Activated gamma-delta T cell treated with anti-CD3 and anti-CD28 coated beads, Interleukin-2, amount 50 U/mL, for 16 hours (primary cell): ENCODE results near the gene IFI27L1.
A peak's percentile ranks its signal among the peaks of the same experiment; 100 is the strongest.

ENCODE experiments used
- DNase-seq: peaks from one replicate; pipeline ENCODE4 v3.0.0-alpha.2; 2020; ENCODE audit warnings: low read depth

Gene IFI27L1, protein sequence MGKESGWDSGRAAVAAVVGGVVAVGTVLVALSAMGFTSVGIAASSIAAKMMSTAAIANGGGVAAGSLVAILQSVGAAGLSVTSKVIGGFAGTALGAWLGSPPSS

DNA sequence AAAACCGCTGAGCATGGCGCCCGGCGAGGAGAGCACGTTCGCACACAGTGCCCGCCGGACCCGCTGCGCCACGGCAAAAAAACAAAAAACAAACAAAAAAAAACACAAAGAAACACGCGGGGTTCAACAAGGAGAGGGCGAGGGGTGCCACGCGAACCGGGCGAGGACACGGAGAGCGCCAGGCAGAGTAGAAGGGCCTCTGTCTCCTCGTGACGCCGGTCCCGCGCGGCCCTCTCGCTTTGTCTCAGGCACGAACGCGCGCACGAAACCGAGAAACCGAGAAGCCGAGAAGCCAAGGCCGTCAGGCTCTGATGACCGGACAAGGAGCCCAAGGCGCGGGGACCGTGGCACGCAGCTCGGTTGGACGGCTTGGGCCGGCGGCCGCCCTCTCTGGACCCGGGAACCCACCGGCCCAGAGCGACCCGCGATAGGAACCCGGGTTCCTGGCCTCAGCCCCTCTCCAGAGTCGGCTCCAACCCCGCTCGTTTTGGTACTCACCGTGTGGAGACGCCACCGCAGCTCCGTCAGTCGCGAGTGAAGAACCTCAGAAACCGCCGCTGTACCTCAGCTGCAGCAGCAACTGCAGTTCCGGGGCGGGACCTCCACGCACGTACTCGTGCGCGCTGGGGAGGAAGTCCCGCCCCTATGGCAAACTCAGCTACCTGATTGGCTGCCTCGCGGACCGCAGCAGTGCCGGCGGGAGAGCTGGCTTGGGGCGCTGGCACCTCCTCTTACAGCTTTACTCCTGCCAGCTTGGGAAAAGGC lies at the start of gene IFI27L1, which contains the start of gene DDX24:
IFI27L1 (plus strand) TSS at position 690 of the 765 bp plus-strand sequence. CDS start 15,628 bp downstream, outside the sequence.
DDX24 (minus strand) TSS at position 582 of the 765 bp plus-strand sequence. CDS start 1,460 bp downstream, outside the sequence.
- DNase-seq = peak; percentile 92

DNA sequence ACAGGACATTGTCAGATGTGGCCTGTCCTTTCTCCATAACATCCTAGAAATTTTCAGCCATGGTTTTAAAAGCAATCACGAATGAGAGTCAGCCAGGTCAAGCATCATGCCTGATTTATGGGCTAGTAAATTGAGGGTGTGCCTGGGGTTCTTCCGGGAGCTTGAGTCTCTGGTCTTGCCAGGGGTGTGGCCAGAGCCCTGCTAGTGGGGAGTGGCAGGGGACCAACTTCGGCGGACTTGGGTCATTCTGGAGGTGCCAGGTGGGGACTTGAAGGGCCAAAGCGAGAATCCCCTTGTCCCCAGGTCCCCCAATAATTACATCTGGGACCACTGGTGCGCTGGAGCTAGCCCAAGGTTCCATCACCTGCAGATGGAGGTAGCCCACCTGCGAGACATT lies 49.2 kb upstream of the IFI27L1 start:
- DNase-seq = no peak

DNA sequence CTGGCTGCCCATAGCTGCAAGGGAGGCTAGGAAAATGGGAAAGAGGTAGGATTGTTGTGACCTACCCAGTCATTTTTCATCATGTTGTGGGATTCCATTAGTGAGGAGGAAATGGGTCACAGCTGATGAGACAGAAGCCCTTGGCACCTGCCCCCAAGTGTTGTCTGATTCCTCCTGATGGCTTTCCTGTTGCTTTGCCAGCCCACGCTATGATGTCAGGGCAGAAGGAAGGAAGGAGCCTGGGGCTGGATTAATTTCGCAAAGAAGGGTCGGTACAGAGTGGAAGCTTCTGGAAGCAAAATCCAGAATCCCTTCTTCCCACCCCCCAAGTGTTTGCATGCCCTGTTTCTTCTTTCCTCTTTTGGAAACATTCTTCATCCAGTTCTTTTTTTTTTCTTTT lies 46.2 kb upstream of the IFI27L1 start:
- DNase-seq = no peak

DNA sequence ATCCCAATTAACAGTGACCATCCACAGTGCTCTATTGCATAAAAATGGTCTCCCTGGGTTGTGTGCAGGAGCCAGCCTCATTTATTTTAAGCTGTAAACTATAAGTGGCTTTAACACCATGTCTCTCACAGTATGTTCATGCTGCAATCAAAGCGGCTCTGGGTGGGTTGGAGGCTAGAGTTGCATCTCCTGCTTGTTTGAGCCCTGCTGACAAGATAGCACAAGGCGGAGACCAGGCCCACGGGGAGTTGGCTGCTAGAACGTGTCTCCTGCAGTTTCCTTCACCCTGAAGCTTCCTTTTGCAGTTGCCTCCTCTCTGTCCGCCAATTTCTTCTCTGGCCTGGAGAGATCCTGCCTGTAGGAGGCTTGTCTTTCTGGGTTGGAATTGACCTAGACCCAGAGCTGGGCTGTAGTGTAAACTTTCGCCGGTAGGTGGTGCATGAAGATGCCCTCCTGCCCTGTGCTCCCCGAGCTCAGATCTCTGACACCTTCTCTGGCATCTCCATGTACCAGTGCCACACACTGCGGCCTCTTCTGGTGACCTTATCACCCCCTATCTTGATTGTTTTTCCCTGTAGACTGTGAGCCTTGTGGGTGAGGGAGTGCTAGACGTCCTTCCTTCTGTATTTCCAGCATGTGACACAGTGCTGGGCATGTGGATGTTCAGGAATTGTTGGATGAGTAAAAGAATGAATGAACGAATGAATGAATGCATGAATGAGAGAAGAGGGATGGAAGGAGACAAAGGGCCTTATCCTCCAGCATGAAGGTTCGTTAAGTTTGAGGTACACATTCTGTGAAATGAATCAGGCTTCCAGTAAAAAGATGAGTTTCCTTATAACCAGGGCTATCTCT lies 44.6 kb upstream of the IFI27L1 start:
- DNase-seq = peak; percentile 64

DNA sequence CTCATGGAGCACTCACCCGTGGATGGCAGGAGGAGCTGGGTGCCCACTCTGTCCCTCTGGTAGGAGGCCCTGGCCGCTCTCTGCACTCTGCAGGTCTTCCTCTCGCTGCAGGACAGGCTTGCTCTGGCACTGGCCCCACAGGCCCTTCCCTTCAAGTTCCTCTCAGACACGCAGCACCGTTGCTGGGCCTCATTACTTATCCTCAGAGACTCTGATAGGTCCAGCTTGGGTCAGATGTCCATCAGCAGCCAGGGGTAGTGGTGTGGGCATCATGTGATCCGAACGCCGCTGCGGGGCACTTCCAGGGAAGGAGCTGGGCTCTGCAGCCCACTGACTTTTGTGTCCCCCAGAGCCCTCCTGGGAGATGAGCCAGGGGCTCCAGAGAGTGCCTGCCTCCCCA lies 43.2 kb upstream of the IFI27L1 start:
- DNase-seq = no peak

DNA sequence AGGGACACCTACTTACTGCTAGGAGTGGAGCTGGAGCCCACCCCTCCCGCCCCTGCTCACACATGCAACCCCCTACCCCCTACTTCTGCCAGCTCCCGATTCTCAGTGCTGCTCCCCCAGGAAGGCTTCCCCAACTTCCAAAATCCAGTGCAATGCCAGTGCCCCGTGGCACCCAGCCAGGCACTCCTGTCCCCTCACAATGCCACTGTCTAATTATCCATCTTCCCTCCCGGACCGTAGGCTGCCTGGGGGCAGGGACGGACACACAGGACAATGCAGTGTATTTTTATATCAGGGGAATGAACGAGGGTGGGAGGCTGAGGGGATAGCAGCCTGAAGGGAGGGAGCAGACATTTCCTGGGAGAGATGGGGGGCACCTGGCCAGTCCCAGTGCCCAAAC lies 42.6 kb upstream of the IFI27L1 start:
- DNase-seq = no peak

DNA sequence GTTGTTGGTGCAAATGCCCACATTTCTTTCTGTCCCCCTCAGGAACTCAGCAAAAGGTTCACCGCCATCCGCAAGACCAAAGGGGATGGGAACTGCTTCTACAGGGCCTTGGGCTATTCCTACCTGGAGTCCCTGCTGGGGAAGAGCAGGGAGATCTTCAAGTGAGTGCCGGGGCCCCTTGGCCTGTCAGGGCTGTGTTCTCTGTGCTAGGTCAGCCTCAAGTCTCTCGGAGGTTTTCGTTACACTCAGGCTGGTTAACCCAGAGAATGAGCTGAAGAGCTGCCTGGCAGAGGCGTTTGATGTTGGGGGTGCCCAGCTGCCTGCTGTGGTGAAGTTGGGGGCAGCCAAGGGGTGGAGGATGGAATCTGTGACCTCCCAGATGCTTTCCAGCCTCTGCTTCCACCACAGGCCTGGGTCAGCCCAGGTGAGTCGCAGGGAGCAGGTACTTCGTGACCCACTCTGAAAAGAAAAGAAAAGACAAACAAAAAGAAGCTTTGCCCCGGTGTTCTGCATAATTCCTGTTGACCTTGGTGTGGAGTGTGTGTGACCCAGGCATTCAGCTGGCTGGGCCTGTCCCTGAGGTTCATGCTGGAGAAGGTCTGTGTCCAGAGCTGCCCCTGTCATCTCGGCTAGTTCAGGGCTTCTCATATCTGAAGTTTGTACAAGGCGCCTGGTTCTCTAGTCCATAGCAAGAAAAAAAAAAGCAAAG lies 42.0 kb upstream of the IFI27L1 start:
- DNase-seq = no peak

DNA sequence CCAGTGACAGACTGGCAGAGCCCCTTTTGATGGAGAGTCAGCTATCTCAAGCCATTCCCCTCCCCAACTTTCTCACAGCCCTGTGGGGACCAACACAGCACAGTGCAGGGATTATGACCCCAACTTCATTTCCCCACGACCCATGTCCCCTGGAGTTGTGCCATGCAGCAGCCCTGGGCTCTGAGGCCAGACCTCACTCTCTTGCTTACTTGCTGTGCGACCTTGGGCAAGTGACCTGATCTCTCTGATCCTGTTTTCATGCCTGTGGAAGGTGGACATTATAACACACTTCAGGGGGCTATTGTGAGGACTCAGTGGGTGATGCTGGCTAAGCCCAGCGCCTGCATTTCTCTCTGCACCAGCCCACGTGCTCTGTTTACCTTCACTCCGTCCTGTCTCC lies 40.9 kb upstream of the IFI27L1 start:
- no peak for DNase-seq

DNA sequence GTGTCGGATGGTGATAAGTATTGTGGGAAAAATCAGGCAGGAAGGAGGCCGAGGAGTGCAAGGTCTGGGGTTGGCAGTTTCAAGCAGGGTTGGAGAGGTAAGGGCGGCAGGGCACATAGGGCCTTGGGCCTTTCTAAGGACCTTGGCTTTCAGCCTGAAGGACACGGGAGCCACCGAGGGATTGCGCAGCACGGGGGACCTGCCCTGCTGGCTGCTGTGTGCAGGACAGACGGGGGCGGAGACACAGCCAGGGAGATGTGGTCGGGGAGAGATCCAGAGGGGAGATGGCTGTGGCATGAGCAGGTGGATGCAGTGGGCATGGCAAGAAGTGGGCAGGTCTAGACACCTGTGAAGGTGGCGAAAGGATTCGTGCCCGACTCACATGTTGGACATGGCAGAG lies 40.3 kb upstream of the IFI27L1 start:
- DNase-seq = no peak

DNA sequence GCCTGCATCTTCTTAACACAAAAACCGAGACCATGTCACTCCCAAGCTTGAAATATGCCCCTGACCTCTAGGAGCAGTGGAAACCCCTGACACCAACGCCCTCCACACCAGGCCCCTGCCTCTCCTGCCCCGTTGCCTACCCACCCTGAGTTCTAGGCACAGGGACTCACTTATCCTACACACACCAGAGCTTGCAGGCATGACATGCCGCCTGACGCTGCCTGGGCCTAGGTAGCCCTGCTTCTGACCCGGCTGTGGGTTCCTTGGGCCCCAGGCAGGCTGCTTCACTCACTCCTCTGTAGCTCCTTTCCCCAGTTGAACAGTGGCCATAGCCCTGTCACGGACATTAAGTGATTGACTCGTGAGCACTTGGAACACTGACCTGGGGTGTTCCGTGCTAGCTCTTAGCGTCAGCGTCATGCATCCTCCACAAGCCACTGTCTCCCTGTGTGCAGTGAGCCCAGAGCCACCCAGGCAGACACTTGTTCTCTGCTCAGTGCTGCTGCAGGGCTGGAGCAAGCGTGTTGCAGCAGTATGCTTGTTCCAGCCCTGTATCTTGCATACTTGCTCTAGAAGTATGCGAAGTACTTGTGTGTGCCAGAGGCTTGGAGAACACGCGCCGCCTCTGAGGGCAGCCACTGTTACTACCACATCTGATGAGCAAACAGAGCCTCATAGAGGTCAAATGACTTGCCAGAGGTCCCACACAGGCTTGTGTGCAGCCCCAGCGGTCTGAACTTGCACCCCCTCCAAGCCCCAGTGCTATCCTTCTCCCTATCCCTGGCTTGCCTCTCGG lies 39.4 kb upstream of the IFI27L1 start:
- no peak for DNase-seq

DNA sequence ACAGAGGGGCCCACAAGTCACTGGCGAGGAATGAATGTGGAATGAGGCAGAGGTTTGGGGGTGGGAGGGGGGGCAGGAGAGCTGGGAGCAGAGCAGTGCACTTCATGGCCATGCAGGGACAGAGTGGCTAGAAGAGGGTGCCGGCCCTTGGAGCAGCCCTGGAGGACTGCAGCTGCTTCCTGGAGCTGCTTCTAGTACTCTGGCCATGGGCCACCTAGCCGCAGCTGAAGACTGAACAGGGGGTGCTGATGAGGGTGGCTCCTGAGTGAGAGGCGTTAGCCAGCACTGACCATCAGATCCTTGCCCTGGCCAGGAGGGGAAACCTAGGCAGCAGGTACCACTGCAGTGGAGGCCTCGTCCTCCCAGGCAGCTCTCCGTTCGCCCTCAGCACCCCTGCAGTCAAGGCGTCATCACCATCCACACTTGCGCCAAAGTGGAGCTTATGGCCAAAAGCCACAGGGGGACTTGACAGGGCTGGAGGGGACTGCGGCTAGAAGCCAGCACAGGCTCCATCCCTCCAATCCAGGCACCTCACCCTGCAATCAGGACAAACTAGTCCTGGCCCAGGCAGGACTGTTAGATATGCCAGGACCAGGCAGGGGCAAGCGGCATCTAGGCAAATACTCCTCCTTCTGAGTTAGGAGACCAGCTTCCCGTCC lies 38.5 kb upstream of the IFI27L1 start:
- DNase-seq = no peak

DNA sequence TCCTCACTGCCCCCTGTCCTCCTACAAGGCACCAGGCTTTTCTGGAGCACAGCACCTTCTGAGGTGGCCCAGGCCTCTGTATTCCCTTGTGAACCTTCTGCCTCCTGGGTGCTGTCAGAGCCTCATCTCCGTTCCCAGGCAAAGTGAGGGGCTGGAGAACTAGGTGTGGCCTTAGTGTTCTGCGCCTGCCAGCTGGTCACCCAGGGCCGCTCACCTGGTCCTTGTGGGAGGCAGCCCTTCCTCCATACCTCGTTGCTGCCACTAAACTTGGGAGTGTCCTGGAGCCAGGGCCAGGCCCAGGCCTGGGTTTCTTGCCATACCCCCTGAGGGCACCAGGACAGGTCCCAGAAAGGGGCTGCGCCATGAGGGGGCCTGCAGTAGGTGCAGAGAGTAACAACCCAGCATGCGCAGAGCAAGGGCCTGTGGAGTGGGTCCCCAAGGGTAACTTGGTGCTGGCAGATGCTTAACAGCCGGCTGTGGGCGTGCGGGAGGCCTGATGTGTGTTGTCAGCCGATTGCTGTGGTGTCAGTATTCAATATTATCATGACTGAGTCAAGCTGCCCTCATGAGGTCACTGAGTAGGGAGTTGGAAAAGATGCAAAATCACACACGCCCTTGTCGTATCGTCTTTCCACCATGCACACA lies 37.9 kb upstream of the IFI27L1 start:
- DNase-seq = no peak

DNA sequence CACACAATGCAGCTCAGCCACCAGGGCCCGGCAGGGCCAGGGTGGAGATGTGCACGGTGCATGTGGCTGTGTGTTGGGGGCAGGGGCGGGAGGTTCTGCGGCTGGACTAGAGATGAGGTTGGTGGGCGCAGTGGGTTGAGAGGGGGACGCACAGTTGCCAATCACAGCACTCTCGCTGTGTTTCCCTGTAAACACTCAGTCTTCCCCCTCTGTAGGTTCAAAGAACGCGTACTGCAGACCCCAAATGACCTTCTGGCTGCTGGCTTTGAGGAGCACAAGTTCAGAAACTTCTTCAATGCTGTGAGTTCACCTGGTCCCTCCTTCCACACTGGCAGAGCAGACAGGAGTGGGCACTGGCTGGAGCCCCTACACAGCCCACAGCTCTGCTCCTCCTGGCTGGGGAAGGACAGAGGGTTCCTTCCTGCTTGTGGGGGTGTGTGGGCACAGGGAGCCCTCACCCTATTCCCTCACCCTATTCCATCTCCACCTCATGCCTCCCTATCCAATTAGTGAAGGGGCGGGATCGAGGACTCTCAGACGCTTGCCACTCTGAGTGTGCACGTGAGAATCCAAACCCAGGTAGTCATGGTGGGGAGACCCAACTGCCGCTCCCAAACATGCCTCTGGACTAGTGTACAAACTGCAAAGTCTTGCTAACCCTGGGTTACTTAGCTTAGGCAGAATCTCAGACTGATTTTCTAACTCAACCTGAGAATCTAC lies 37.2 kb upstream of the IFI27L1 start:
- DNase-seq = no peak

DNA sequence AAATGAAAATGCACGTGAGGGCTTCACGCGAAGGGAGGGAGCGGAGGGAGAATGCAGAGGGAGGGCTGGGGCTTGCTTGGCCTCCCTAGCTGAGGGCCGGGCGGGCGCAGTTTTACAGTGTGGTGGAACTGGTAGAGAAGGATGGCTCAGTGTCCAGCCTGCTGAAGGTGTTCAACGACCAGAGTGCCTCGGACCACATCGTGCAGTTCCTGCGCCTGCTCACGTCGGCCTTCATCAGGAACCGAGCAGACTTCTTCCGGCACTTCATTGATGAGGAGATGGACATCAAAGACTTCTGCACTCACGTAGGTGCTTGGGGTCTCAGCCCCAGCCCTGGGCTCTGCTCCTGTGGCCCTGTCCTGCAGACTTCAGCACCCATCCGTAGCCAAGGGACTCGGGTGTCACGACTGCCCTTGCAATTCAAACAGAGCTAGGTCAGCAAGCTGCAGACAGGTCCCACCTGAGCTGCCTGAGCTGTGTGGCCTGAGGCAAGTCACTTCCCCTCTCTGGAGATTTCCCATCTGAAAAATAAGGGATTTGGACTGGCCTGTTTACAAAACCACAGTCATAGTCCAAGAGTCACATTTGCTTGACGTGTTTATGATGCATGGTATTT lies 36.5 kb upstream of the IFI27L1 start:
- no peak for DNase-seq

DNA sequence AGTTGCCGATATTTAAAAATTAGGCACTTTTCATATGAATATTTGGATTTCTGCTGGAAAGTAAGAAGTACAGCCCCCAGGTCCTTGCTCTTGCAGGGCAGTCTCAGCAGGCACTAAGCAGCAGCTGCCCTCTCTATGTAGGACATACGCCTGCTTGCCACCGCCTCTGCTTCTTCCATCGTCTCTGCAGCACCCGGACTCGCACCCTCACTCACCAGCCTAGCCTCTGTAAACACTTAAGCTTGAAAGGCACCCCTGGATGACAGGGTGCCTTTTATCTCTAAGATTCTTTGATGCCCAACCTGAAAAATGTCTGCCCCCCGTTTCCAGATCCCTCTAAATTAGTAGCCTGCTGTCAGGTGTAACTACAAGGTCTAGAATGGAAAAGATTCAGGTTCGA lies 36.0 kb upstream of the IFI27L1 start:
- no peak for DNase-seq

DNA sequence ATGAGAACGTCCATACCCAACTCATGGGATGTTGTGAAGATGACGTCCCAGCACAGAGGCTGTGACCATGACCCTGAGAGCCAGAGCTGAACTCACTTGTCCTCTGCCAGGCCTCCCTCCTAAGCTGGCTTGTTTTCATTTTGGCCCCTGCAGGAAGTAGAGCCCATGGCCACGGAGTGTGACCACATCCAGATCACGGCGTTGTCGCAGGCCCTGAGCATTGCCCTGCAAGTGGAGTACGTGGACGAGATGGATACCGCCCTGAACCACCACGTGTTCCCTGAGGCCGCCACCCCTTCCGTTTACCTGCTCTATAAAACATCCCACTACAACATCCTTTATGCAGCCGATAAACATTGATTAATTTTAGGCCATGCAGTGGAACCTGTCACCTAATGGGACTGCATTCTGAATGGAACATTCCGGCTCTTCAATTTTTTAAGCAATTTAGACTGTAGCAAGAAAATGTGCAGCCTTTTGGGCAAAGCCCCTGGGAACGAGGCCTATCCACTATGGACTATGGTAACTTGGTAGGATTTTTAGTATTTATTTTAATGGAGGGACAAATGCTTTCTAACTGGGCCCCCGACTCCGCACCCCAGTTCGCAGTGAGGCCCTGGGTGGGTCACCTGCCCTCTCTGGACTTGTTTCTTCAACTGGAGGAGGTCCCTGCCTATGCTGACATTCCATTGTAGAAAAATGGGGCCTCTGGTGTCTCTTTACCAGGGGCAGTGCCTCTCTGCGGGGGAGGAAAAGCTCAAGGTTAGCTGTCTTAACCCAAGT lies 35.4 kb upstream of the IFI27L1 start:
- no peak for DNase-seq

DNA sequence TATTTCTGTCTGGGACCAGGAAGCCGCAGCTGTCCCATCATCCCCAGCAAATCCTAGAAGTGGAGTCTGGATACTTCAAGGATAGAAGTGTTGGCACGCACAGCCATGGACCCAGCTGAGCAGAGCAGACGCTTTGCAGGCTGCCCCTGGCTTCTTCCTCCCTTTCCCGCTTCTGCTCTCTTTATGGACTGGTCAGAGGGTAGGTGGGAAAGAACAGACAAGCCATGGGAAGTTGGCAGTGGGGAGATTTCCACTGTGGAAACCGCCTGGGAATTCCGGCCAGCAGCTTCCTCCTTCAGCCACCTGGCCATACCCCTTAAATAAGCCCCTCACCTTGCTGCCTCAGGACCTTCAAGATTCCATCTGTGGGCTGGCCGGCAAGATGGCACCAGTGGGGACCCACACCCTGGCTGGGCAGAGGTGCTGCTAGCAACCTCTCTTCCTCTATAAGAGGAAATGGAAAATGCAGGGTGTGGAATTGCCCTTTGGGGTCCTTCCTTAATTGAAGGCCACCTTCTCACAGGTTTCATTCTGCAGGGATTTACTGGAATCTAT lies 34.3 kb upstream of the IFI27L1 start:
- DNase-seq = no peak

DNA sequence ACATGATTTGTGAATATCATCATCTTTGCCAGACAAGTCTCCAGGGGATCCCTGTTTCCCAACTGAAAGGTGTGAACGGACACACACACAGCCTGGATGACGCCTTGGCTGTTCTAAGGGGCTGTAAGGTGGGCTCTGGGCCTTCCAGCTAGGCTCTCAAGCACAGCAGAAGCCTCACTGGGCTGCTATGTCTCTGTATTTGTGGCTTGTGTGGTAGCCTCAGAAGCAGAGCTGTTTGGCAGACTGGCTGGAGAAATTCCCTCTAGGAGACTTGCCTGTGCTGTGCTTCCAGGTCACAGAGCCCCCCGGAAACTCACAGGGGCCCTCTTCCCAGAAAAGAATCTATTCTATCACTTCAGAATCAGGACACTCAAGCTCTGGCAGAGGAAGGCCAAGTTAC lies 33.5 kb upstream of the IFI27L1 start:
- DNase-seq = no peak
